ENCODE data around the gene MYO18A. TPM values are rescaled to one million over a fixed set of nuclear protein-coding genes. Genes with fewer than 3 reads are reported as not detected.

MYO18A gene
- total and polyA plus RNA-seq, 10 of the 15 experiments (the other 5 are each of a cell fraction or from before 2014, with no cell fraction given), result 2.9 to 66.0 (median 24.5) TPM

- no peak overlapping the region for H3K4me3 ChIP-seq
- 86% methylated on average over 9 of the region's 9 CpGs for WGBS (ENCODE audit: insufficient coverage, insufficient replicate concordance, low lambda C conversion rate, missing lambda C conversion rate)
- no peak for TF ChIP-seq RUNX3 (IDR thresholded peaks at IDR 0.05; ENCODE audit: low read length)
- TF ChIP-seq, protein P1, sequence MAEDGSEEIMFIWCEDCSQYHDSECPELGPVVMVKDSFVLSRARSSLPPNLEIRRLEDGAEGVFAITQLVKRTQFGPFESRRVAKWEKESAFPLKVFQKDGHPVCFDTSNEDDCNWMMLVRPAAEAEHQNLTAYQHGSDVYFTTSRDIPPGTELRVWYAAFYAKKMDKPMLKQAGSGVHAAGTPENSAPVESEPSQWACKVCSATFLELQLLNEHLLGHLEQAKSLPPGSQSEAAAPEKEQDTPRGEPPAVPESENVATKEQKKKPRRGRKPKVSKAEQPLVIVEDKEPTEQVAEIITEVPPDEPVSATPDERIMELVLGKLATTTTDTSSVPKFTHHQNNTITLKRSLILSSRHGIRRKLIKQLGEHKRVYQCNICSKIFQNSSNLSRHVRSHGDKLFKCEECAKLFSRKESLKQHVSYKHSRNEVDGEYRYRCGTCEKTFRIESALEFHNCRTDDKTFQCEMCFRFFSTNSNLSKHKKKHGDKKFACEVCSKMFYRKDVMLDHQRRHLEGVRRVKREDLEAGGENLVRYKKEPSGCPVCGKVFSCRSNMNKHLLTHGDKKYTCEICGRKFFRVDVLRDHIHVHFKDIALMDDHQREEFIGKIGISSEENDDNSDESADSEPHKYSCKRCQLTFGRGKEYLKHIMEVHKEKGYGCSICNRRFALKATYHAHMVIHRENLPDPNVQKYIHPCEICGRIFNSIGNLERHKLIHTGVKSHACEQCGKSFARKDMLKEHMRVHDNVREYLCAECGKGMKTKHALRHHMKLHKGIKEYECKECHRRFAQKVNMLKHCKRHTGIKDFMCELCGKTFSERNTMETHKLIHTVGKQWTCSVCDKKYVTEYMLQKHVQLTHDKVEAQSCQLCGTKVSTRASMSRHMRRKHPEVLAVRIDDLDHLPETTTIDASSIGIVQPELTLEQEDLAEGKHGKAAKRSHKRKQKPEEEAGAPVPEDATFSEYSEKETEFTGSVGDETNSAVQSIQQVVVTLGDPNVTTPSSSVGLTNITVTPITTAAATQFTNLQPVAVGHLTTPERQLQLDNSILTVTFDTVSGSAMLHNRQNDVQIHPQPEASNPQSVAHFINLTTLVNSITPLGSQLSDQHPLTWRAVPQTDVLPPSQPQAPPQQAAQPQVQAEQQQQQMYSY (CRISPR knock-in tag; IDR thresholded peaks at IDR 0.05), result no peak
- no peak for TF ChIP-seq MEF2A (IDR thresholded peaks at IDR 0.05; ENCODE audit: insufficient read depth, low read depth, low read length)
- TF ChIP-seq MXI1 (IDR thresholded peaks at IDR 0.05; ENCODE audit: low read depth, low read length), result no peak
- no peak for TF ChIP-seq RFX5 (IDR thresholded peaks at IDR 0.05; ENCODE audit: low read depth, low read length)
- TF ChIP-seq, protein P2, sequence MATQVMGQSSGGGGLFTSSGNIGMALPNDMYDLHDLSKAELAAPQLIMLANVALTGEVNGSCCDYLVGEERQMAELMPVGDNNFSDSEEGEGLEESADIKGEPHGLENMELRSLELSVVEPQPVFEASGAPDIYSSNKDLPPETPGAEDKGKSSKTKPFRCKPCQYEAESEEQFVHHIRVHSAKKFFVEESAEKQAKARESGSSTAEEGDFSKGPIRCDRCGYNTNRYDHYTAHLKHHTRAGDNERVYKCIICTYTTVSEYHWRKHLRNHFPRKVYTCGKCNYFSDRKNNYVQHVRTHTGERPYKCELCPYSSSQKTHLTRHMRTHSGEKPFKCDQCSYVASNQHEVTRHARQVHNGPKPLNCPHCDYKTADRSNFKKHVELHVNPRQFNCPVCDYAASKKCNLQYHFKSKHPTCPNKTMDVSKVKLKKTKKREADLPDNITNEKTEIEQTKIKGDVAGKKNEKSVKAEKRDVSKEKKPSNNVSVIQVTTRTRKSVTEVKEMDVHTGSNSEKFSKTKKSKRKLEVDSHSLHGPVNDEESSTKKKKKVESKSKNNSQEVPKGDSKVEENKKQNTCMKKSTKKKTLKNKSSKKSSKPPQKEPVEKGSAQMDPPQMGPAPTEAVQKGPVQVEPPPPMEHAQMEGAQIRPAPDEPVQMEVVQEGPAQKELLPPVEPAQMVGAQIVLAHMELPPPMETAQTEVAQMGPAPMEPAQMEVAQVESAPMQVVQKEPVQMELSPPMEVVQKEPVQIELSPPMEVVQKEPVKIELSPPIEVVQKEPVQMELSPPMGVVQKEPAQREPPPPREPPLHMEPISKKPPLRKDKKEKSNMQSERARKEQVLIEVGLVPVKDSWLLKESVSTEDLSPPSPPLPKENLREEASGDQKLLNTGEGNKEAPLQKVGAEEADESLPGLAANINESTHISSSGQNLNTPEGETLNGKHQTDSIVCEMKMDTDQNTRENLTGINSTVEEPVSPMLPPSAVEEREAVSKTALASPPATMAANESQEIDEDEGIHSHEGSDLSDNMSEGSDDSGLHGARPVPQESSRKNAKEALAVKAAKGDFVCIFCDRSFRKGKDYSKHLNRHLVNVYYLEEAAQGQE (IDR thresholded peaks at IDR 0.05; ENCODE audit: low read depth, low read length), result no peak
- TF ChIP-seq, protein P3, sequence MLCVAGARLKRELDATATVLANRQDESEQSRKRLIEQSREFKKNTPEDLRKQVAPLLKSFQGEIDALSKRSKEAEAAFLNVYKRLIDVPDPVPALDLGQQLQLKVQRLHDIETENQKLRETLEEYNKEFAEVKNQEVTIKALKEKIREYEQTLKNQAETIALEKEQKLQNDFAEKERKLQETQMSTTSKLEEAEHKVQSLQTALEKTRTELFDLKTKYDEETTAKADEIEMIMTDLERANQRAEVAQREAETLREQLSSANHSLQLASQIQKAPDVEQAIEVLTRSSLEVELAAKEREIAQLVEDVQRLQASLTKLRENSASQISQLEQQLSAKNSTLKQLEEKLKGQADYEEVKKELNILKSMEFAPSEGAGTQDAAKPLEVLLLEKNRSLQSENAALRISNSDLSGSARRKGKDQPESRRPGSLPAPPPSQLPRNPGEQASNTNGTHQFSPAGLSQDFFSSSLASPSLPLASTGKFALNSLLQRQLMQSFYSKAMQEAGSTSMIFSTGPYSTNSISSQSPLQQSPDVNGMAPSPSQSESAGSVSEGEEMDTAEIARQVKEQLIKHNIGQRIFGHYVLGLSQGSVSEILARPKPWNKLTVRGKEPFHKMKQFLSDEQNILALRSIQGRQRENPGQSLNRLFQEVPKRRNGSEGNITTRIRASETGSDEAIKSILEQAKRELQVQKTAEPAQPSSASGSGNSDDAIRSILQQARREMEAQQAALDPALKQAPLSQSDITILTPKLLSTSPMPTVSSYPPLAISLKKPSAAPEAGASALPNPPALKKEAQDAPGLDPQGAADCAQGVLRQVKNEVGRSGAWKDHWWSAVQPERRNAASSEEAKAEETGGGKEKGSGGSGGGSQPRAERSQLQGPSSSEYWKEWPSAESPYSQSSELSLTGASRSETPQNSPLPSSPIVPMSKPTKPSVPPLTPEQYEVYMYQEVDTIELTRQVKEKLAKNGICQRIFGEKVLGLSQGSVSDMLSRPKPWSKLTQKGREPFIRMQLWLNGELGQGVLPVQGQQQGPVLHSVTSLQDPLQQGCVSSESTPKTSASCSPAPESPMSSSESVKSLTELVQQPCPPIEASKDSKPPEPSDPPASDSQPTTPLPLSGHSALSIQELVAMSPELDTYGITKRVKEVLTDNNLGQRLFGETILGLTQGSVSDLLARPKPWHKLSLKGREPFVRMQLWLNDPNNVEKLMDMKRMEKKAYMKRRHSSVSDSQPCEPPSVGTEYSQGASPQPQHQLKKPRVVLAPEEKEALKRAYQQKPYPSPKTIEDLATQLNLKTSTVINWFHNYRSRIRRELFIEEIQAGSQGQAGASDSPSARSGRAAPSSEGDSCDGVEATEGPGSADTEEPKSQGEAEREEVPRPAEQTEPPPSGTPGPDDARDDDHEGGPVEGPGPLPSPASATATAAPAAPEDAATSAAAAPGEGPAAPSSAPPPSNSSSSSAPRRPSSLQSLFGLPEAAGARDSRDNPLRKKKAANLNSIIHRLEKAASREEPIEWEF (IDR thresholded peaks at IDR 0.05; ENCODE audit: insufficient replicate concordance, low read depth, low read length), result no peak
Observed at GRCh38 chr17:29169806-29170591, 10.2 kb downstream of the MYO18A start.

More at GRCh38 chr17:29169806-29170591, 10.2 kb downstream of the MYO18A start:
- Histone ChIP-seq H3K4me2 (ENCODE audit: control insufficient read depth, insufficient read depth) (no peak overlapping the region), H3K79me2 (ENCODE audit: control insufficient read depth, insufficient read depth, low read length) (no peaks in the 10 kb centered on the region; the same call in 1 of the 2 replicates), H3K9ac (ENCODE audit: control insufficient read depth, insufficient read depth, low read length) (no peak overlapping the region), H3K36me3 (ENCODE audit: control insufficient read depth in 2 of 2, insufficient read depth in 2 of 2, low read length in 1 of 2) (no peaks in the 10 kb centered on the region; a peak in 1 of 4 replicates), H3K27me3 (replicated peaks in 1 of 2; ENCODE audit: control insufficient read depth in 2 of 2, insufficient read depth in 2 of 2, low read length in 1 of 2) (no peaks in the 10 kb centered on the region), H3K4me1 (ENCODE audit: control insufficient read depth, insufficient read depth, low read length) (no peaks in the 10 kb centered on the region), H2AFZ (ENCODE audit: control insufficient read depth, low read depth, low read length) (no peak overlapping the region), H3K9me3 (replicated peaks; ENCODE audit: control insufficient read depth, insufficient read depth, low read length) (no peaks in the 10 kb centered on the region), H4K20me1 (ENCODE audit: control insufficient read depth, insufficient read depth) (no peaks in the 10 kb centered on the region), H3K27ac (ENCODE audit: control insufficient read depth, insufficient read depth) (no peak overlapping the region)
- SMC1A ChIA-PET (ENCODE audit: uncharacterized antibody, unreplicated experiment), result no interaction called here
- DNase-seq (ENCODE audit: low read depth, low spot score), result no peak
- FAIRE-seq, result no peak
- CTCF ChIA-PET, result interaction anchor here (0.8 kb wide), 1 partner anchor 109 kb away, joined by 3 read pairs; no protein-coding TSS in a partner anchor
- POLR2A ChIA-PET, result no interaction called here
- no TSS peak for BruUV-seq (replicated peaks)
- RAD21 ChIA-PET (ENCODE audit: unreplicated experiment), result no interaction called here
- intact Hi-C loops (cut with micrococcal nuclease; ENCODE audit: unreplicated experiment), result no loop called here
- in situ Hi-C loops (cut with MboI), result no loop called here
- no peak for ATAC-seq

Data from GM12878 (cell line).